H9 (cell line): Measurements from ENCODE around the gene TOMM7. TPM values are rescaled to one million over a fixed set of nuclear protein-coding genes. Genes with fewer than 3 reads are reported as not detected.

Experiments used
- DNase-seq: peaks from one replicate; pipeline ENCODE4 v3.0.0-alpha.2; 2017
- H2AFZ ChIP-seq: one replicate; pipeline ENCODE4 v1.6.1; 2013; ENCODE audit warnings: mild to moderate bottlenecking, low read length, control low read depth, moderate library complexity
- H2AK5ac ChIP-seq: 2 replicates; pipeline ENCODE4 v1.6.1; 2013; ENCODE audit warnings: low read length, control low read depth, mixed read lengths; ENCODE audit not compliant: insufficient read length
- H2BK120ac ChIP-seq: one replicate; pipeline ENCODE4 v1.6.1; 2013; ENCODE audit warnings: low read depth, mild to moderate bottlenecking, low read length, control low read depth, inconsistent platforms; ENCODE audit not compliant: poor library complexity, severe bottlenecking
- H2BK12ac ChIP-seq: 2 replicates; pipeline ENCODE4 v1.6.1; 2013; ENCODE audit warnings: low read length, control low read depth, mixed read lengths, low read depth; ENCODE audit not compliant: insufficient read length
- H2BK15ac ChIP-seq: 2 replicates; pipeline ENCODE4 v1.6.1; 2013; ENCODE audit warnings: low read depth, low read length, control low read depth
- H2BK20ac ChIP-seq: one replicate; pipeline ENCODE4 v1.6.1; 2013; ENCODE audit warnings: low read depth, mild to moderate bottlenecking, low read length, control low read depth, inconsistent platforms; ENCODE audit not compliant: poor library complexity, severe bottlenecking
- H2BK5ac ChIP-seq: 2 replicates; pipeline ENCODE4 v1.6.1; 2013; ENCODE audit warnings: low read length, control low read depth, mixed read lengths; ENCODE audit not compliant: insufficient read length
- H3K14ac ChIP-seq: 2 replicates; pipeline ENCODE4 v1.6.1; 2013; ENCODE audit warnings: low read length, control low read depth; ENCODE audit not compliant: insufficient read depth
- H3K18ac ChIP-seq: 2 replicates; pipeline ENCODE4 v1.6.1; 2013; ENCODE audit warnings: low read depth, mild to moderate bottlenecking, mixed read lengths, low read length, control low read depth; ENCODE audit not compliant: insufficient read length
- H3K23ac ChIP-seq: 2 replicates; pipeline ENCODE4 v1.6.1; 2013; ENCODE audit warnings: low read length, control low read depth, mixed read lengths, low read depth; ENCODE audit not compliant: insufficient read length
- H3K23me2 ChIP-seq: 2 replicates; pipeline ENCODE4 v1.6.1; 2013; ENCODE audit warnings: low read depth, mild to moderate bottlenecking, mixed read lengths, low read length, control low read depth; ENCODE audit not compliant: insufficient read length, poor library complexity, severe bottlenecking
- H3K27ac ChIP-seq: 2 replicates; pipeline ENCODE4 v1.5.1; 2013; ENCODE audit warnings: low read length, control low read depth, mixed read lengths, low read depth; ENCODE audit not compliant: insufficient read length
- H3K27me3 ChIP-seq: 2 replicates; pipeline ENCODE4 v1.6.1; 2013; ENCODE audit warnings: low read length, control low read depth, inconsistent platforms; ENCODE audit not compliant: insufficient read depth
- H3K4ac ChIP-seq: 2 replicates; pipeline ENCODE4 v1.6.1; 2013; ENCODE audit warnings: low read depth, mild to moderate bottlenecking, control low read depth, inconsistent platforms, low read length, moderate library complexity
- H3K4me1 ChIP-seq: 2 replicates; pipeline ENCODE4 v1.6.1; 2013; ENCODE audit warnings: low read length, control low read depth, inconsistent platforms; ENCODE audit not compliant: insufficient read depth
- H3K4me2 ChIP-seq: 2 replicates; pipeline ENCODE4 v1.6.1; 2013; ENCODE audit warnings: low read length, control low read depth, mixed read lengths; ENCODE audit not compliant: insufficient read length, insufficient read depth
- H3K56ac ChIP-seq: 2 replicates; pipeline ENCODE4 v1.6.1; 2013; ENCODE audit warnings: low read depth, mild to moderate bottlenecking, mixed read lengths, low read length, control low read depth; ENCODE audit not compliant: insufficient read length
- H3K79me1 ChIP-seq: 2 replicates; pipeline ENCODE4 v1.6.1; 2013; ENCODE audit warnings: low read depth, mild to moderate bottlenecking, moderate library complexity, low read length, control low read depth, inconsistent platforms; ENCODE audit not compliant: insufficient read depth, poor library complexity, severe bottlenecking
- H3K79me2 ChIP-seq: 2 replicates; pipeline ENCODE4 v1.6.1; 2013; ENCODE audit warnings: low read length, control low read depth, inconsistent platforms; ENCODE audit not compliant: insufficient read depth
- H3K9ac ChIP-seq: 2 replicates; pipeline ENCODE4 v1.6.1; 2013; ENCODE audit warnings: low read length, control low read depth, mixed read lengths; ENCODE audit not compliant: insufficient read length; ENCODE audit errors: extremely low read depth
- H3K9me3 ChIP-seq: one replicate; pipeline ENCODE4 v1.6.1; 2013; ENCODE audit warnings: low read depth, low read length, inconsistent platforms; ENCODE audit not compliant: control insufficient read depth
- H3T11ph ChIP-seq: one replicate; pipeline ENCODE4 v1.6.1; 2013; ENCODE audit warnings: mild to moderate bottlenecking, low read length, control low read depth, inconsistent platforms
- H4K20me1 ChIP-seq: one replicate; pipeline ENCODE4 v1.6.1; 2013; ENCODE audit not compliant: control insufficient read depth, insufficient read length, insufficient read depth
- H4K5ac ChIP-seq: 2 replicates; pipeline ENCODE4 v1.6.1; 2013; ENCODE audit warnings: low read depth, mild to moderate bottlenecking, mixed read lengths, low read length, control low read depth; ENCODE audit not compliant: insufficient read length
- H4K8ac ChIP-seq: replicated peaks from 2 replicates; pipeline ENCODE4 v1.6.1; 2013; ENCODE audit warnings: low read length, control low read depth, mixed read lengths, low read depth; ENCODE audit not compliant: insufficient read length
- H4K91ac ChIP-seq: 2 replicates; pipeline ENCODE4 v1.6.1; 2013; ENCODE audit warnings: low read depth, mild to moderate bottlenecking, moderate library complexity, mixed read lengths, low read length, control low read depth; ENCODE audit not compliant: insufficient read length
- H3K27ac Mint-ChIP-seq, 3 experiments: 2 replicates in 2 of 3; 3 replicates in 1 of 3; pipeline ENCODE4 v1.8.0; 2020 to 2021; ENCODE audit warnings: mixed read lengths in 3 of 3, mild to moderate bottlenecking in 1 of 3, moderate library complexity in 1 of 3
- H3K27me3 Mint-ChIP-seq: 2 replicates; pipeline ENCODE4 v1.8.0; 2021; ENCODE audit warnings: low read depth, mild to moderate bottlenecking, moderate library complexity, mixed read lengths
- H3K36me3 Mint-ChIP-seq, 3 experiments: 2 replicates in 2 of 3; 3 replicates in 1 of 3; pipeline ENCODE4 v1.8.0; 2020 to 2021; ENCODE audit warnings: low read depth in 3 of 3, mixed read lengths in 3 of 3; ENCODE audit not compliant: insufficient read depth in 1 of 3
- H3K4me1 Mint-ChIP-seq, 2 experiments: 2 replicates each; pipeline ENCODE4 v1.8.0; 2020; ENCODE audit warnings: mixed read lengths in 2 of 2
- H3K4me3 Mint-ChIP-seq, 2 experiments: 2 replicates in 1 of 2; 3 replicates in 1 of 2; pipeline ENCODE4 v1.8.0; 2020 to 2021; ENCODE audit warnings: mild to moderate bottlenecking in 2 of 2, mixed read lengths in 2 of 2, moderate library complexity in 1 of 2
- H3K9me3 Mint-ChIP-seq, 2 experiments: 2 replicates in 1 of 2; 3 replicates in 1 of 2; pipeline ENCODE4 v1.8.0; 2020; ENCODE audit warnings: mild to moderate bottlenecking in 2 of 2, mixed read lengths in 2 of 2, moderate library complexity in 1 of 2
- CTCF ChIP-seq: fragments of 200-600 bp; sonication (generic); conservative IDR thresholded peaks from 3 replicates; pipeline ENCODE4 v1.8.0; 2021; ENCODE audit warnings: antibody characterized with exemption, mild to moderate bottlenecking
- WGBS: extraction: QIAGEN DNeasy Blood & Tissue Kit; methylation state at CpG from one replicate; pipeline ENCODE4 v1.1.7; 2013; ENCODE audit warnings: missing lambda C conversion rate, low lambda C conversion rate, mixed read lengths; ENCODE audit not compliant: insufficient read length; ENCODE audit errors: extremely low coverage; 5-methylcytosine and 5-hydroxymethylcytosine counted together
- total RNA-seq: library from RNA; stranded (reverse); gene quantifications from 2 replicates; pipeline ENCODE4 v1.2.1, GENCODE V29; 2021

The TOMM7 gene
- total RNA-seq, 1 experiment from 2014 or later = 368 TPM

- Histone ChIP-seq H2BK20ac (no peak overlapping the region), H4K20me1 (no peaks in the 10 kb centered on the region), H3K14ac (no peak overlapping the region), H3K27ac (no peak overlapping the region), H3K4me1 (peaks cover 3% of the 10 kb centered on the region; the same call in 1 of the 2 replicates), H4K91ac (no peak overlapping the region), H3K4me2 (no peak overlapping the region), H3K23me2 (no peaks in the 10 kb centered on the region), H3K9ac (no peak overlapping the region), H3K4ac (no peak overlapping the region), H2BK12ac (no peak overlapping the region), H3T11ph (no peak overlapping the region), H2AFZ (no peak overlapping the region), H3K23ac (no peak overlapping the region), H3K27me3 (no peaks in the 10 kb centered on the region), H2AK5ac (no peak overlapping the region), H3K56ac (no peak overlapping the region), H4K8ac (no peak overlapping the region), H3K79me2 (no peaks in the 10 kb centered on the region), H2BK120ac (no peak overlapping the region), H2BK15ac (no peak overlapping the region), H4K5ac (no peak overlapping the region), H3K9me3 (no peaks in the 10 kb centered on the region), H2BK5ac (no peak overlapping the region), H3K79me1 (no peaks in the 10 kb centered on the region), H3K18ac (no peak overlapping the region)
- peak overlapping the region; percentile 53 to 93 (median 63); a peak in 6 of 7 replicates for H3K27ac Mint-ChIP-seq
- H3K4me1 Mint-ChIP-seq = peaks cover 14 to 16% of the 10 kb centered on the region in 2 experiments
- no peak overlapping the region for H3K4me3 Mint-ChIP-seq
- H3K9me3 Mint-ChIP-seq = no peaks in the 10 kb centered on the region; a peak in 1 of 5 replicates
- H3K36me3 Mint-ChIP-seq = peaks cover 0 to 2% (median 0%) of the 10 kb centered on the region in 3 experiments; a peak in 1 of 7 replicates
- TF ChIP-seq CTCF = no peak
- H3K27me3 Mint-ChIP-seq = no peaks in the 10 kb centered on the region; the same call in 1 of the 2 replicates
- no peak for DNase-seq
- no CpG with 5 or more reads among the region's 6 CpGs for WGBS
Measured at GRCh38 chr7:22842383-22842941, 19.8 kb upstream of the TOMM7 start.
